Activated CD8-positive, alpha-beta T cell treated with anti-CD3 and anti-CD28 coated beads, Interleukin-2, amount 10 ng/mL, durations not matched to agents 7 days and 5 days (primary cell): ENCODE data around the gene RIMBP2. TPM values are rescaled to one million over a fixed set of nuclear protein-coding genes. Genes with fewer than 3 reads are reported as not detected.

Experiments
- ATAC-seq: fragments of 150-1000 bp; cut with Tn5 transposase; one replicate; pipeline ENCODE4 v1.10.0; 2021; ENCODE audit warnings: moderate library complexity
- CTCF ChIA-PET: fragments of 350-600 bp; sonication (Branson Sonifier 250); formaldehyde crosslinking; loops from one replicate; lab custom pipeline; 2021; ENCODE audit warnings: antibody characterized with exemption; lab: Charles Lee
- POLR2A ChIA-PET: fragments of 350-600 bp; sonication (Branson Sonifier 250); formaldehyde crosslinking; loops from one replicate; lab custom pipeline; 2021; ENCODE audit warnings: antibody characterized with exemption; lab: Charles Lee
- DNase-seq: peaks from one replicate; pipeline ENCODE4 v3.0.0-alpha.2; 2020
- H3K27ac Mint-ChIP-seq: one replicate; pipeline ENCODE4 v1.8.0; 2021; ENCODE audit warnings: mild to moderate bottlenecking, mixed read lengths
- H3K27me3 Mint-ChIP-seq: one replicate; pipeline ENCODE4 v1.8.0; 2021; ENCODE audit warnings: low read depth, mixed read lengths
- H3K36me3 Mint-ChIP-seq: one replicate; pipeline ENCODE4 v1.8.0; 2021; ENCODE audit warnings: low read depth, mixed read lengths
- H3K4me1 Mint-ChIP-seq: one replicate; pipeline ENCODE4 v1.8.0; 2021; ENCODE audit warnings: low read depth, mixed read lengths
- H3K4me3 Mint-ChIP-seq: one replicate; pipeline ENCODE4 v1.8.0; 2021; ENCODE audit warnings: mild to moderate bottlenecking, mixed read lengths
- H3K9me3 Mint-ChIP-seq: one replicate; pipeline ENCODE4 v1.8.0; 2022; ENCODE audit warnings: mixed read lengths; ENCODE audit not compliant: insufficient read depth
- total RNA-seq, 2 experiments: library from RNA; stranded (reverse); gene quantifications; one replicate each; pipeline ENCODE4 v1.2.3, GENCODE V29; 2021

The RIMBP2 gene
- total RNA-seq, 2 experiments from 2014 or later: not detected

DNA sequence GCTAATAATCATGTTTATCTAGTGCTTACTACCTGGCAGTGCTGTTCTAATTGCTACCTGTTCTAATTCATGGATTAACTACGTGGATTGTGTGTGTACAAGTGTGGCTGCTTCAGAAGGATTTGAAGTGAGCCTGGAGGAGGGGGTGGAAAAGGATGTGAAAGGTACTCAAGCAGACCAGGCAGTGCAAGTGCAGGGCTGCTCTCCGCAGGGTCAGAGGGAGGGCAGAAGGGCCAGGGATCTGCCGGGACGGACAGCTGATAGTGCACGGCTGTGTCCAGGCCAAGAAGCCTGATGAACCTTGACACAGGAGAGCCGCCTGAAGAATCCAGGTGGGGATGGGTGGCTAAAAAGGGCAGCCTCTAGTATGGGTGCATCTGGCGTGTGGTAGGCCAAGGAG, 349.9 kb downstream of the RIMBP2 start:
- Mint-ChIP-seq H3K9me3 (no peaks in the 10 kb centered on the region), H3K27me3 (no peaks in the 10 kb centered on the region), H3K27ac (no peak overlapping the region), H3K4me1 (no peaks in the 10 kb centered on the region), H3K36me3 (no peaks in the 10 kb centered on the region), H3K4me3 (no peak overlapping the region)
- ChIA-PET CTCF (no interaction called here), POLR2A (no interaction called here)
- ATAC-seq (no peak), DNase-seq (no peak)

DNA sequence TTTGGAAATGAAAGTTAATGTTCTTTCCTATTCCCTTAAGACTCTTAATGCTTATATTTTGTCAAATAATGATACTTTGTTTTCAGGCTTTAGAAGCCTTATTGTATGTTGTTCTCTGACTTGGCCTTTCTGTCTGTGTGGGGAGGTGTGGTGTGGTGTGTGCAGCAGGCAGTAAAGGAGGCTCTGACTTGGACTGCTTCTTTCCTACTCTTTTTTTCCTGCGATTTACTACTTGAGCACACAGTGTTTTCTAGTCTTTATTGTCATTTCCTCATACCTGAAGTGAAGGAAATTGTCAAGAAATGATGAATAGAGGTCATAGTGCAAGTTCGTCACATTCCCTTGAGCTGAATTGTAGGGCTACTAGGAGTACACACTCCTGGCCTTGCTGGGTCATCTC, 351.5 kb downstream of the RIMBP2 start:
- Mint-ChIP-seq H3K4me1 (no peaks in the 10 kb centered on the region), H3K9me3 (no peaks in the 10 kb centered on the region), H3K36me3 (no peaks in the 10 kb centered on the region), H3K4me3 (no peak overlapping the region), H3K27me3 (no peaks in the 10 kb centered on the region), H3K27ac (no peak overlapping the region)
- no peak for ATAC-seq
- DNase-seq: no peak
- ChIA-PET CTCF (no interaction called here), POLR2A (no interaction called here)

DNA sequence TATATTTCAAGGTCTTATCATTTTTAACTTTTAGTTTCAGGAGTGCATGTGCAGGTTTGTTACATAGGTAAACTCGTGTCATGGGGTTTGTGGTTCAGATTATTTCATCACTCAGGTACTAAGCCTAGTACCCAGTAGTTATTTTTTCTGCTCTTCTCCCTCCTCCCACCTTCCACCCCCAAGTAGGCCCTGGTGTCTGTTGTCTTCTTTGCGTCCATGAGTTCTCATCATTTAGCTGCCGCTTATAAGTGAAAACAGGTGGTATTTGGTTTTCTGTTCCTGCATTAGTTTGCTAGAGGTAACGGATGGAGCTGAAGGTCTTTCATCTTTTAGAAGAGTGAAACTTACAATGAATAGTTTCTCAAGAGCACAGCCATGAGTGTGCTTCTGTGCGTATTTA, 354.0 kb downstream of the RIMBP2 start:
- CTCF ChIA-PET: no interaction called here
- H3K9me3 Mint-ChIP-seq: no peaks in the 10 kb centered on the region
- POLR2A ChIA-PET: no interaction called here
- H3K36me3 Mint-ChIP-seq: no peaks in the 10 kb centered on the region
- no peaks in the 10 kb centered on the region for H3K4me1 Mint-ChIP-seq
- no peak overlapping the region for H3K27ac Mint-ChIP-seq
- no peak overlapping the region for H3K4me3 Mint-ChIP-seq
- no peak for DNase-seq
- no peaks in the 10 kb centered on the region for H3K27me3 Mint-ChIP-seq
- ATAC-seq: no peak

DNA sequence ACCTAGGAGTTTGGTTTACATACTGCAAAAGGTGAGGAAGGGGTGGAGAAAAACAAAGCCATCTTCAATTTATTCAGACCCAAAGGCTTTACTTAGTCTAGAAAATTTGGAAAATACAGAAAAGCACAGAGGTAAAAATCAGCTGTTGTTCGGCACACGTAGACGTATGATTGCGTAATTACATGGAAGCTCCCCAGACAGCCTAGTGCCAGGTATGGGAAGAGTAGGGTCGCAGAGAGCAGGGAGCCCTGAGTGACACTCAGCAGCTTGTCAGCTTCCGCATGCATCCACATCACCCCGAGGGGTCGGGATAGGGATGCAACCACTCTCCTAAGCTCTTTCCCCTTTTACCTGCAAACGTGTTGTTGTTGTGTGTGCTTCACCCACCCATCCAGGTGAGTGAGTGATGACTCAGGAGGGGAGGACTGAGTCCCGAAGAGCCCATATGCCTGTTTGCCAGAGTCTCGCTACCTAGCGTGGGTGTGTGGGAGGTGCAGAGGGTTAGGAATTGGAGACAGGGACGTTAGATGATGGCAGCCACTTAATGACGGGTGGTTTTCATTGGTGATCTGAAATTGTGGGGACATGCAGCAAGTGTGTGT, 358.3 kb downstream of the RIMBP2 start:
- peaks cover 4% of the 10 kb centered on the region for H3K4me1 Mint-ChIP-seq
- H3K27ac Mint-ChIP-seq: no peak overlapping the region
- no peaks in the 10 kb centered on the region for H3K9me3 Mint-ChIP-seq
- DNase-seq: no peak
- H3K4me3 Mint-ChIP-seq: no peak overlapping the region
- H3K36me3 Mint-ChIP-seq: no peaks in the 10 kb centered on the region
- no peaks in the 10 kb centered on the region for H3K27me3 Mint-ChIP-seq
- ChIA-PET CTCF (no interaction called here), POLR2A (no interaction called here)
- no peak for ATAC-seq

DNA sequence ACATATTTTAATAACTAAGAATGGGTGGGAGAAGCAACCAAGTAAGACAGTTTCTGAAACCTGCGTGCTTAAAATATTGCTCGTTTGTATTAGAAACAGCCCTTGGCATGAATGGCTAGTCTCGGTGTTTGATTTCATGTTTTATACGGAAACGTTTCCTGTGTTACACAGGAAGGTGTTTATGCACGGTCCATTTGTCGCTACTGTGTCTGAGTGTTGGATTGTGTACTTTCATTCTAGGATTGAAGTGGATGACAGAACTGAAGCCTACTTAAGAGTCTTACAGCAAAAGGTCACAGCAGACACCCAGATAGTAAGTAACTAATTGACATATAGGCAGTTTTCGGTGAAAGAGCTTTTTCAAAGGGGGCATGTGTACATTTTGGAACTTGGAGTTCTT, 358.9 kb downstream of the RIMBP2 start:
- ChIA-PET CTCF (no interaction called here), POLR2A (no interaction called here)
- Mint-ChIP-seq H3K27me3 (no peaks in the 10 kb centered on the region), H3K27ac (no peak overlapping the region), H3K4me1 (peaks cover 5% of the 10 kb centered on the region), H3K4me3 (no peak overlapping the region), H3K9me3 (no peaks in the 10 kb centered on the region), H3K36me3 (no peaks in the 10 kb centered on the region)
- no peak for DNase-seq
- no peak for ATAC-seq

DNA sequence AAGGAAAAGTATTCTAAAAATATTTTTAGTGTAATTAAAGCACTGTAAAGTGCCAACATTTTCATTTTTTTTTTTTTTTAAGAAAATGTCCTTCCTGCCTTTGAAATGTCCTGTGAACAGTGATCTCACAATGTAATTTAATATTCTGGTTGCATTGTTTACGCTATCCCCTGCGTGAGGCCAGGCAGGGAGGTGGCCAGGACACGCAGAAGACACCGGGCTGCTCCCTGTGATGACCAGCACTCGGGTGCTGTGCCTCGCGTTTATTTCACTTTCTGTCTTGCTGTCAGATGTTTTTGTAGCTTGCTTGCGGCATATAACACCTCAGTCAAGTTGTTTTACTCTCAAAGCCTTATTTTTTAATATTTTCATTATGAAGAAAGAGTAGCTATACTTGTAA, 359.9 kb downstream of the RIMBP2 start:
- Mint-ChIP-seq H3K27me3 (no peaks in the 10 kb centered on the region), H3K9me3 (peaks cover 4% of the 10 kb centered on the region), H3K4me3 (no peak overlapping the region), H3K27ac (no peak overlapping the region), H3K36me3 (no peaks in the 10 kb centered on the region), H3K4me1 (peaks cover 5% of the 10 kb centered on the region)
- DNase-seq (no peak), ATAC-seq (no peak)
- POLR2A ChIA-PET: no interaction called here
- CTCF ChIA-PET: no interaction called here

DNA sequence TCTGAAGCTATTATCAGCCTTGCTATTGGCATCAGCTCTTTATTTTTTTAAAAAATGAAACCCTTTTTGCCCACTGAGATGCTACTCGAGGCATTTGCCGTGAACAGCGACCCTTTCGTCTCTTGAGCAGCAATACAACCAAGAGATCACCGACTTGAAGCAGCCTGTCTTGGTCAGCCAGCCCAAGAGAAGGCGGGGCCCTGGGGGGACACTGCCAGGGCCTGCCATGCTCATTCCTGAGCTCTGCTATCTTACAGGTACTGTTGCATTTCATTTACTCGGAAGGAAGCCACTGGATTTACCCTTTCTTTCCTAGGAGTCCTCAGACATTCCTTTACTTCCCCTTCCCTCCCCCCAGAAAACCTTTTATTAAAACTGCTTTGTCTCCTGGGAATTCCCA, 361.7 kb downstream of the RIMBP2 start:
- Mint-ChIP-seq H3K4me3 (no peak overlapping the region), H3K27ac (no peak overlapping the region), H3K4me1 (peaks cover 5% of the 10 kb centered on the region), H3K27me3 (no peaks in the 10 kb centered on the region), H3K36me3 (no peaks in the 10 kb centered on the region), H3K9me3 (peaks cover 4% of the 10 kb centered on the region)
- POLR2A ChIA-PET: no interaction called here
- DNase-seq (no peak), ATAC-seq (no peak)
- CTCF ChIA-PET: no interaction called here

DNA sequence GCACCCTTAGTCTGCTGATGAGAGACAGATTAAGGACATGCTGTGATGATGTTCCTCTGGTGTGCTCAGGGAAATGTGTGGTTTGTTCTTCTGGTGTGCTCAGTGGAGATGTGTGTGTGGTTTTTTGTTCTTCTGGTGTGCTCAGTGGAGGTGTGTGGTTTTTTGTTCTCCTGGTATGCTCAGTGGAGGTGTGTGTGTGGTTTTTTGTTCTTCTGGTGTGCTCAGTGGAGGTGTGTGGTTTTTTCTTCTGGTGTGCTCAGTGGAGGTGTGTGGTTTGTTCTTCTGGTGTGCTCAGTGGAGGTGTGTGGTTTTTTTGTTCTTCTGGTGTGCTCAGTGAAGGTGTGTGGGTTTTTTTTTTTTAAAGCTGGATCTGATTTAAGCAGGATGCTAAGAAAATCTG, 363.0 kb downstream of the RIMBP2 start:
- no peaks in the 10 kb centered on the region for H3K27me3 Mint-ChIP-seq
- H3K36me3 Mint-ChIP-seq: no peaks in the 10 kb centered on the region

DNA sequence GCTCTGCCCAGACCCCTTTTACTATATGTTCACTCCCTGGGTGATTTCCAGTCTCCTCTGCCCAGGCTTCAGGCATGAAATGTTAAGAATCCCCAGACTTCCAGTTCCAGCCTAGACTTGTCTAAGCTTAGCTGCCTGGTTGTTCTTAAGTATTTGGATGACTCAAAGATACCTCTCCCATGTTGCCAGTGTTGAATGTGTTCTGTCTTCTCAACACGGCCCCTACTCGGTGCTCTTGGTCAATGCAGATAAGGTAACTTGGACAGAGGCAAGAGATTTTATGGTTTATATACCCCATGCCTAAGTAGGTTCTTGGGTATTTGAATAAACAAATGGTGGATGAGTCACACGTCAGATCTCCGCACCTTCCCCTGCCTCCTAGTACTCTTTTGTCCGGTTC, 364.8 kb downstream of the RIMBP2 start:
- Mint-ChIP-seq H3K4me3 (no peak overlapping the region), H3K4me1 (peaks cover 5% of the 10 kb centered on the region), H3K27ac (no peak overlapping the region), H3K27me3 (no peaks in the 10 kb centered on the region), H3K9me3 (peaks cover 4% of the 10 kb centered on the region), H3K36me3 (no peaks in the 10 kb centered on the region)
- DNase-seq (no peak), ATAC-seq (no peak)
- ChIA-PET POLR2A (no interaction called here), CTCF (no interaction called here)

More for the DNA sequence above, 363.0 kb downstream of the RIMBP2 start:
- no peak for ATAC-seq
- POLR2A ChIA-PET: no interaction called here
- Mint-ChIP-seq H3K9me3 (peaks cover 4% of the 10 kb centered on the region), H3K27ac (no peak overlapping the region), H3K4me1 (peaks cover 5% of the 10 kb centered on the region), H3K4me3 (no peak overlapping the region)
- CTCF ChIA-PET: no interaction called here
- no peak for DNase-seq

DNA sequence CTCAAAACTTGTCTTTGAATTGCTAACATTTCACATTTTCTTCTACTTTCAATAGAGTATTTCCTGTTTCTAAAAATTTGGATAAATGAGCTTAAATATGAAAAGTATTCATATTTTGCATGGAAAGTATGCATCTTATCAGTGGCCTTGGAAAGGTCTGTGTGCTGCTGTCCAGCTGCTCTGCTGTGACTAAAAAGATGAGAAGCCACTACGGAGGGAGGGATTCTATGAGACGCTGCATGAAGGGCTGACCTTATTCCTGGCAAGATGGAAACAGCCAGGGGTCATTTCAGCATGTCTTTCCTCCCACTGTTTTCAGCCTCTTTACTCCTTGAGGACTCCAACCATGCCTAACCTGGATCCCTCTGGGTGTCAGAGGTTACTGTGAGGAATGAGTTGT, 365.4 kb downstream of the RIMBP2 start:
- Mint-ChIP-seq H3K4me3 (no peak overlapping the region), H3K36me3 (no peaks in the 10 kb centered on the region), H3K4me1 (peaks cover 5% of the 10 kb centered on the region), H3K9me3 (peaks cover 4% of the 10 kb centered on the region), H3K27me3 (no peaks in the 10 kb centered on the region), H3K27ac (no peak overlapping the region)
- ATAC-seq: no peak
- POLR2A ChIA-PET: no interaction called here
- CTCF ChIA-PET: no interaction called here
- DNase-seq: no peak

DNA sequence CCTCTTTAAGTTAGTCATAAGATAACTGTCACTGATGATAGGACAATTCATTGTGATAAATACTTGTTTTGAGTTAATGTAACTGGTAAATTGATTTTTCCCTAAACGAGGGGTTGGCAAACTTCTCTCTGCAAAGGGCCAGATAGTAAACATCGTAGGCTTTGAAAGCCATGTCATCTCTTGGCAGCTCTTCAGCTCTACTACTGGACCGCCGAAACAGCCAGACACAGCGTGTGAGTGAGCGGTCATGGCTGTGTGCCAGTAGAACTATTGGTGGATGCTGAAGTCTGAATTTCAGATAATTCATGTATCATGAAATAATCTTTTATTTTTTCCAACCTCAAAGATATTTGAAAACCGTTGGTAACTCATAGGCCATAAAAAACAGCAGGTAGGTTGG, 368.5 kb downstream of the RIMBP2 start:
- Mint-ChIP-seq H3K27me3 (no peaks in the 10 kb centered on the region), H3K36me3 (no peaks in the 10 kb centered on the region), H3K9me3 (peaks cover 4% of the 10 kb centered on the region), H3K27ac (no peak overlapping the region), H3K4me1 (no peaks in the 10 kb centered on the region), H3K4me3 (no peak overlapping the region)
- ChIA-PET CTCF (no interaction called here), POLR2A (no interaction called here)
- ATAC-seq: no peak
- no peak for DNase-seq
